Neural crest cell (in vitro differentiated cells): Measurements from ENCODE around the gene CD37. TPM values are rescaled to one million over a fixed set of nuclear protein-coding genes. Genes with fewer than 3 reads are reported as not detected.

Experiments
- DNase-seq: peaks from one replicate; pipeline ENCODE4 v3.0.0; 2021; ENCODE audit warnings: low read depth, mixed read lengths, low spot score
- H3K27ac Mint-ChIP-seq: one replicate; pipeline ENCODE4 v1.8.0; 2021; ENCODE audit warnings: mild to moderate bottlenecking, mixed read lengths; ENCODE audit not compliant: unreplicated experiment
- H3K27me3 Mint-ChIP-seq: 2 replicates; pipeline ENCODE4 v1.8.0; 2021; ENCODE audit warnings: low read depth, mild to moderate bottlenecking, mixed read lengths
- H3K36me3 Mint-ChIP-seq: 2 replicates; pipeline ENCODE4 v1.8.0; 2021; ENCODE audit warnings: low read depth, mild to moderate bottlenecking, mixed read lengths
- H3K4me1 Mint-ChIP-seq: 2 replicates; pipeline ENCODE4 v1.8.0; 2021; ENCODE audit warnings: mixed read lengths
- H3K4me3 Mint-ChIP-seq: one replicate; pipeline ENCODE4 v1.8.0; 2021; ENCODE audit warnings: mild to moderate bottlenecking, mixed read lengths
- H3K9me3 Mint-ChIP-seq: 2 replicates; pipeline ENCODE4 v1.8.0; 2021; ENCODE audit warnings: mixed read lengths
- CTCF ChIP-seq: fragments of 200-600 bp; sonication (generic); conservative IDR thresholded peaks from 2 replicates; pipeline ENCODE4 v1.5.0; 2021; ENCODE audit warnings: antibody characterized with exemption, mild to moderate bottlenecking
- total RNA-seq: library from RNA; stranded (reverse); gene quantifications from 2 replicates; pipeline ENCODE4 v1.2.1, GENCODE V29; 2021

Gene CD37
- total RNA-seq, 1 donor from 2014 or later, result not detected

- no peak for DNase-seq
- peak overlapping the region; percentile 15 for H3K27ac Mint-ChIP-seq
These were observed 12.6 kb downstream of the CD37 start for GRCh38 chr19:49347835-49348234.

GRCh38 chr19:49348305-49349189 lies 13.3 kb downstream of the CD37 start:
- H3K36me3 Mint-ChIP-seq, result peaks cover 46% of the 10 kb centered on the region
- H3K4me1 Mint-ChIP-seq, result peaks cover 21% of the 10 kb centered on the region
- no peaks in the 10 kb centered on the region for H3K9me3 Mint-ChIP-seq
- no peak for TF ChIP-seq CTCF
- DNase-seq, result no peak
- no peak overlapping the region for H3K4me3 Mint-ChIP-seq
- no peaks in the 10 kb centered on the region for H3K27me3 Mint-ChIP-seq
- H3K27ac Mint-ChIP-seq, result no peak overlapping the region

More at GRCh38 chr19:49347835-49348234, 12.6 kb downstream of the CD37 start:
- Mint-ChIP-seq H3K9me3 (no peaks in the 10 kb centered on the region), H3K36me3 (peaks cover 43% of the 10 kb centered on the region), H3K4me1 (peaks cover 23% of the 10 kb centered on the region), H3K4me3 (peak overlapping the region; percentile 16), H3K27me3 (peaks cover under 1% of the 10 kb centered on the region)
- peak; percentile 22 for TF ChIP-seq CTCF

- Mint-ChIP-seq H3K9me3 (no peaks in the 10 kb centered on the region), H3K4me1 (peaks cover 18% of the 10 kb centered on the region), H3K27ac (no peak overlapping the region), H3K27me3 (no peaks in the 10 kb centered on the region), H3K4me3 (peak overlapping the region; percentile 5), H3K36me3 (peaks cover 48% of the 10 kb centered on the region)
- TF ChIP-seq CTCF, result no peak
- DNase-seq, result no peak
These were observed 14.4 kb downstream of the CD37 start for GRCh38 chr19:49349567-49349966.

GRCh38 chr19:49355909-49356353 lies 20.7 kb downstream of the CD37 start:
- DNase-seq, result no peak
- Mint-ChIP-seq H3K27ac (peak overlapping the region; percentile 59), H3K4me3 (peak overlapping the region; percentile 79), H3K9me3 (no peaks in the 10 kb centered on the region), H3K36me3 (peaks cover 35% of the 10 kb centered on the region), H3K4me1 (peaks cover 28% of the 10 kb centered on the region), H3K27me3 (peaks cover 3% of the 10 kb centered on the region)
- TF ChIP-seq CTCF, result no peak

GRCh38 chr19:49356382-49356781 lies 21.2 kb downstream of the CD37 start:
- Mint-ChIP-seq H3K27ac (peak overlapping the region; percentile 59), H3K9me3 (no peaks in the 10 kb centered on the region), H3K4me1 (peaks cover 28% of the 10 kb centered on the region), H3K27me3 (peaks cover 3% of the 10 kb centered on the region), H3K36me3 (peaks cover 31% of the 10 kb centered on the region), H3K4me3 (peak overlapping the region; percentile 79)
- no peak for TF ChIP-seq CTCF
- no peak for DNase-seq
